HG03025 (cell line): ENCODE data around the gene ST6GAL1.

ENCODE experiments used
- ATAC-seq: cut with Tn5 transposase; IDR thresholded peaks from one replicate; pipeline ENCODE4 v1.9.1; 2021; ENCODE audit warnings: mild to moderate bottlenecking, moderate library complexity; ENCODE audit not compliant: unreplicated experiment, low FRiP score

ST6GAL1 gene

DNA sequence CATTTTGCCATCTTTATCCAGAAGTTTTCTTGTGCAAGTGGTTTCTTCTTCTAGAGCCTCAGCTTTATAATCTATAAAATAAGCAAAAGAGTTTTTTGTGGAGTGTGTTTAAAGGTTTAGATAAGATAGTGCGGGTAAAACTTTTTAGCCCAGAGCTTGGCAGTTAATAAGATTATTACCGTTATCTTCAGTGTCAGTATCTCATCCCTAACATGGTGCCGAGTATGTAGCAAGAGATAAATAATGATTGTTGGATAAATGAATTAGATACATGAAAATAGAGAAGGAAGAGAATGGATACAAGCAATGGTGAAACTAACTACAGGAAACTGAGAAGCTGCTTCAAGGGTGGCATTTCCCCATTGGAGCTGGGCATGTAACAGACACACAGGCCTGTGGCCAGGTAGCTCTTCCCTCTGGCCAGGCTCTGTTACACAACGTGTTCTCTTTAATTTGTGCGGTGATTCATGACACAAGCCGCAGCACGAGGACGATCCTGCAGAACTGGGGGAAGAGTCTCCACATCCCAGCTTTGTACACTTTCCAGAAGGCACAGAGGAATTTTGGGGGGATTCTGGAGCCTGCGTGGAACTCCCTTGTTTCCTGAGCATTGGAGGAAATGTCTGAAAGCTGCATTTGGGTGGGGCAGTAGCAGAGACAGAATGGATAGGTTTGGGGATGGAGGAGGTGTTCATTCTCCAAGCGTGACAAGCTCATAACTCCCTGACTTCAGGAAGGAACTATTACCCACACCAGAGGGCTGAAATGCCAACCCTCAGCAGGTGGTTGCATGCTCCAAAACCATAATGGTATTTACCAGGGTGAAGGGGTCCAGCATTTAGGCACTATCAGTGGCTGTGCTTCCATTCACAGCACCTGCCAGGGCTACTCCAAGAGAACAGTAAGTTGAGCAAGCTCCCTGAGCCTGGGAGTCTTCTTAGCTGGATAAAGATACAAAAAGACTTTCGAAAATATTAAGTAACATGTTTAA, 14.2 kb upstream of the ST6GAL1 start:
- no peak for ATAC-seq

DNA sequence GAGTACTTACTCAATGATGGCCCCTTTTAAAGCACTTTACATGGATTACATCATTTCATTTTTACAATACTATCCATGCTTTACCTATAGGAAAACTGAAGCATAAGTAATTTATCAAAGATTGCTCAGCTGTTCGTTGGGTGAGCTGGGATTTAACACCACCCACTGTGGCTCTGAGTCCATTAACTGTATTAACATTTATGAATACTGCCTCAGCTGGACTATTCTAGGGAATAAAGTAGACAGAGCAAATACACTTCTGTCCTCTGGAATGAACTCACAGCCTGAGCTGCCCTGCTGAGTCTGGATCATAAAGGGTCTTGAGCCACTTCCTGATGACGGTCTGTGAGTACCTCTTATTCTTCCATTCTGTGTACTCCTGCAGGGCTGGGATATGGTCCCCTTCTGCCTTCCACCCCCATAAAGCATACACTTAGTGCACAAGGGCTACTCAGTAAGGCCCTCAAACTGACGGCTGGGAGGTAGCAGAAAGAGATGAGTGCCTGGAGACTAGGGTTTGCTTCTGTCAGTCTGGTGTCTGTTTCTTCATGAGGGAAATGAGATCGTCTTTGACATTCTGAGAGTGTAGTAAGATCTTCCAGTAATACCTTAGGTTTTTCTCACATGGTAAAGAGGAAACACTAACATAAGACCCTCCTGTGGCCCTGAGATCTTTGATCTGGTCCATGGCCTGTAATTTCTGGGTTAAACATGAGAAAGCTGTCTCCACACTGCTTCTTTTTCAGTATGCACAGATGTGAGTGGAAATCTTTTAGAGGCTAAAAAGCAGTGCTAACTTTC, 12.6 kb upstream of the ST6GAL1 start:
- ATAC-seq = no peak

DNA sequence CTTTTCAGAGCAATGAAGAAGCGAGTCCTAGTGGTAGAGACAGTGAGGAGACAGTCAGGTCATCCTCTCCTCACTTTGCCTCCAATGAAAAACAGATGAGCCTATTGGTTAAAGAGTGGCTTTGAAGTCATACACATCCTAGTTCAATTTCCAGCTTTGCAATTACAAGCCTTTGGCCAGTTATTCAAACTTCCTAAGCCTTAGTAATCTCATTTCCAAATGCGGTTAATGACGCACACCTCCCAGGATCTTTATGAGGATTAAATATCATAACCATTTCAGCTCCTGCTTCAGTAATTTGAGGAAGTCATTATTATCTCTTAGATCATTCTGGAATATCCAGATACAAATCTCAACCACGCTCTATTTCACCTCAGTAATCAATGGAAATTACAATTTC, 10.0 kb upstream of the ST6GAL1 start:
- no peak for ATAC-seq

DNA sequence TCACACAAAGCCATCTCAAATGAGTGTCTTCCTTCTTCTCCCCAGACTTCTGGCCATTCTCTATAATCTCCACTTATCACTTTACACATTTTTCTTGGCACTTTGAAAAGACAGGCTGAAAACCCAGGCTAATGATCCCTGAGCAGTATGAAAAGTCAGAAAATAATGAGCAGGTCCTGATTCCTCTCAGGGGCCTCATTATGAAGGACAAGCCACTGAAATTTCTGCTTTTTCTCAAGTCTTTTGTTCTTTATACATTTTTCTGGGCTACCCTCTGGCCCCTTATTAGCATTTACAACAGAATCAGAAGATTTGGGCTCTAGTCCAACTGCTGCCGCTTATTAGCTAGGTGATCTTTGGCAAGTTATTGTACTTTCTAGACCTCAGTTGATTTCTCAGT, 9.5 kb upstream of the ST6GAL1 start:
- ATAC-seq = no peak

DNA sequence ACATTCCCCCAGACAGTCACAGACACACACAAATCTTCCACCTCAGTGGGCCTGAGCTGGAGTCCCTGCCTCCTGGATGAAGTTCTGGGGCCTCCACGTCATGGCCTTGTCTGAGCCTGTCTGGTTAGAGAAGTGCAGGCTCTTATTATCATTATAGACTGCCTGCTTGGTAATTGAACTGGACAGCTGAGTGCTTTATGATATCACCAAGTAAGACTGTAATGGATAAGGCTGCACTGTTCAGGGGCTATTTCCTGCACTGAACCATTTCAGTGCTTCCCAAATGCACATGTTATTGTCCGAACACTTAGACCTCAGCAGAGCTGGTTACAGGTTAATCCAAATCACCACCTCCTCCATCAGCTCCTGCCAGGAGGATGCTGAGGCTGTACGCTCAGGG, 8.7 kb upstream of the ST6GAL1 start:
- ATAC-seq = no peak

DNA sequence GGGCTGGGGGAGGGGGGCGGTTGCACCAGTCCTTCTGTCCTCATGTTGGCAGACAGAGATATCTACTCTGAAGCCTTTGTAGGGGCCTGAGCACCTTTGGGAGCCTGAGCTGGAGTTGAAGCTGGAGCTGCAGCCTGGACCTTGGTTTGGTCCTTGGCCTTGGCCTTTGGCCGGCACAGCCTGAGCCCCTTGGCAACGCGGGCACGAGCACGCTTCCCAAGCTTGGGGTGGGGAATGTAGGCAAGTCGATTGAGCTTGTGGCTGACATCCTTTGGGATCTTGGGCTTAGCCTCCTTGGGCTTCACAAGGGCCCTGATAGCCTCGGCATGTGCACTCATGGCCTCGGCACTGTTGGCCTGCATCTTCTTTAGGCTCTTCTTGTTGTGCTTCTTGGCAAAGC, 8.1 kb upstream of the ST6GAL1 start:
- no peak for ATAC-seq

DNA sequence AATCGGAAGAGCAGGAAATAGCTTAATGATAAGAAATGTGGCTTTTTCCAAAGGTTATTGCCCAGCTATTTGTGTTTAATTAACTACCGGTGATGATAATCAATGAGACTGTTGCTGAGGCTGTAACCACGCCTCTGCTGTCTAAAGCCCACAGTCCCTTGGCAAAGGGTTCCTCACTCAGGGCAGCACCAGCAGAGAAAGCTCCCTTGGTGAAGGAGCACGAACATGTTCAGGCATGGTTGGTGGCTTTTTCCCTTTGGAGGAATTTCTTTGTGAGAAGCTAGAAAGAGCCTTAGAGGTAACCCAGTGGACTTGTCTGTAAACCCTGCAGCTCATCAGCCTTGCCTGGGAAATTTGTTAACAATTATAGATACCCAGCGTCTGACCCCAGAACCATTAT, 7.5 kb upstream of the ST6GAL1 start:
- no peak for ATAC-seq

DNA sequence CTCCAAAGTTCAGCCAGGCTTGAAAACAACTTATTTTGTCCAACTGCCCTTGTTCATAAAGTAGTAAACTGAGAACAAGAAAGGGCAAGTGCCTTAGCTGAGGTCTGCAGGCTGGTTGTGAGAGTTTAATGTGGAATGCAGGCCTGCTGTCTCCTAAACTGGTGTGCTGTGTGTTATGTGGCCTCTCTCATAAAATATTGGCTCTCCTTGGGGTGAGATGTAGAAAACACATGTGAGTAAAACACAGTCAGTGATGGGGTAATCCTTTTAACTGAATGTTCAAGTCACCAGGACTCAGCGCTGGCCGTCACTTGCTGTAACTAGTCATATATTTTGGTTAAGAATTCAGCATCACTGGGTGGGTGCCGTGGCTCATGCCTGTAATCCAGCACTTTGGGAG, 7.1 kb upstream of the ST6GAL1 start:
- ATAC-seq = no peak

DNA sequence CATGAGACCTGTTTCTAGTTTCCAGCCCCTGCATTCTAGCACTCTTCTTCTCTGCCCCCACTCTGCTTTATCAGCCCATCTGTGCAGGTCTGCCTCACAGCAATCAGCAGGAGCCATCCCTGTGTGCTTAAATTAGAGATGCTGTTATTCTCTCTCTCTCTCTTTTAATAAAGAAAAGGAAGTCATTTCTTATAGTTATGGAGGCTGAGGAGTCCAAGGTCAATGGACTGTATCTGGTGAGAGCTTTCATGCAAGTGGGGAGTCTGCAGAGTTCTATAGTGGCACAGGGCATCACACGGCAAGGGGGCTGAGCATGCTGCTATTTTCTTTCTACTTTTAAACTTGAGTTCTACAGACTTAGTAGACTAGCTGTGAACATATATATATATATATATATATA, 4.5 kb upstream of the ST6GAL1 start:
- no peak for ATAC-seq

DNA sequence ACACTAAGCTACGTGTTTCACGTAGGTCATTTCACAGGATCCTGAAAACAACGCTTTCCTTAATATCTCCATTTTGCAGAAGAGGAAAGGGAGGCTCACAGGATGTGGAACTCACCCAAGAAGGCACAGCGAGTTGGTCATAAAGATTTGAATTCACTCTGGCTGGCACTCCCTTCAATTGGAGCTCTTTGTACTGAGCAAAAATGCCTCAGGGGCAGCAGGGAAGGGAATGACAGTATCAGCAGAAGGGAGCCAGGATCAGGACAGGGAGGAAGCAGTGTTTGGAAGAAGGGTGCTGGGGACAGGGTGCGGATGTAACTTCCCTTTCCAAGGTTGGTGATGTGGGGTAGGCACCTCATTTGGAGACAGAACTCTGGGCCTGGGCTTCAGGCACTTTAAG, 1.1 kb upstream of the ST6GAL1 start:
- no peak for ATAC-seq

DNA sequence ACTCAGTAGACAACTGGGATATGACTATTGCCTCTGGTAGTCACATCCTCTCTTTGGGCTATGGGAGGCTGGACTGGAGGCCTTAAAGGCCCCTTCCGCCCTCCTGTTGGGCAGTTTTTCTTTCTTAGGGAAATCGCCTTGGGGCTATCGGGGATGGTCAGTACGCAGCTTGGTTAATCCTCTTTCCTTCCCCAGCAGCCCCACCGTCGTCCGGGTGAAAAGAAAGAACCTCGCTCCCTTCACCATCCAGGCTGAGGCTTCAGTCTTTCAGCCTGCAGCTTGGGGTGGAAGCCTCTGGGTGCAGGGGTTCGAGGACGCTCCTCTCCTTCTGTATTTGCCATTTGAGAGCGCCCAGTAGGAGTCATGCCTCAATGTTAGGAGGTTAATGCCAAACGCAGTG, 641 bp upstream of the ST6GAL1 start:
- ATAC-seq = no peak

DNA sequence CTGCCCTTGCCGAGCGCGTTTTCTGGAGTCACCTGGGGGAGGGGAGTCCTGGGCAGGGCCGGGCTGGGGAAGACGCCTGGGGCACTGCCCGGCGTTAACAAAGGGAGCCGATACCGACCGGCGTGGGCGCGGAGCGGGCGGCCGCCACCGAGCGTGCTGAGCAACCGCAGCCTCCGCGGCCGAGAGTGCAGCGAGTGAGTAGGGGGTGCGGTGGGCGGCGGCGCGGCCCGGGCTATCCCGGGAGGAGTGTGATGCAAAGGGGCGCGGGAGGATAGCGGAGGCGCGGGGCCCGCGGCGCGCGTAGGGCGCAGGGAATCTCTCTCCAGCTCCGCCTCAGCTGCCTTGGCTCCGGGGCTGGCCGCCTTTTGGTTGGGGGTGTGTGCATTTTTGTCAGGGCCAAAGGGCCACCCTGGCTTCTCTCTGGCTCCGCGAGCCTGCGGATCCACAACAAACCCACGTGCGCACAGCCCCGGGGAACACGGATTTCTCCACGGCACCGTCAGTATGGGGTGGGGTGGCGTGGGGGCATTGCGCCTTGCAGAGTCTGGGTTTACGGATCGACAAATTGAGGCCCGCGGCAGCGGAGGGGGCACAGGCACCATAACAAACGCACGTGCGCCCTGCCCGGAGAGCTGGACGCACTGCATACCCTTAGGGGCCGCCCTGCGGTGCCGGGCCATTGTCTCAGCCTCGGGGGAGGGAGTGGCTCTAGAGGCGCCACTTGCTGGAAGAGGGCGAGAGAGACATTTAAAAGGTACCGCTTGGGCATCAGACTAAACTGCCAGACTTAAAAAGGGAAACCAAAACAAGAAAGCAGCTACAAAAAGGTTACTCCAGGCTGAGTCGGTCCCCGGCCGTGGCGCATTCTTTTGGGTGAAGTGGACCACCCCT, 560 bp downstream of the ST6GAL1 start:
- peak; percentile 60 for ATAC-seq

DNA sequence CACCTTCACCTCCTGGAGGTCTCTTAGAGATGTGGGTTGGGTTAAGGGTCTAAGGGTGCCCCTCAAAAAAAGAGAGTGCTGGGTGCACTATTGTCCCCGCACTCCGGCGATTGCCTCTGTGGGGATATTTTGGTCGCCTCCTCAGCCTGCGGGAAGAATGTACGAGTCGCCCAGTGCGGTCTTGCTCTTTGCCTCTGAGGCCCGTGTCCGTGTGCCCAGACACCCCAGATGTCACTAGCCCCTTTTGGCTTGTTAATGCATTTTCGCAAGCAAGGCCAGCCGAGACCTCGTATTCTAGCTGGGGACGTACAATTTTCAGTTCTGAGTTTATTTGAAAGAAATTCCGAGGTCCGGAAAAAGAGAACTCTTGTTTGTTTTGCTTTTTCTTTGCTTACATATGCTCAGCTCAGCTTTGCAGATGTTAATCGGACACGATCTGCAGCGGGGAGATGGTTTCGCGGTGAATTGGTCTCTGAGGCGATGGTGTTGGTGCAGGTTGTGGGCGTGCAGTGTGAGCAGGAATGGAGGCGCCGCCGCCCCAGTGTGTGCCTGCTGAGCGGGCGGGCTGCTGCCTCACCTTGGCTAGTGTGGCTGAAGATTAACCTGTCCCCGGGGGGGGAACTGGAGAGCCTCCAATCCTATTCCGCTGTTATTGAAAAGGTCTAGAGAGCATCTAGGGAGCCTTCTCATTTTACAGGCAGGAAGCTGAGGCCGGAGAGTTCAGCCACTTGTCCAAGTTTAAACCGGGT, 1.4 kb downstream of the ST6GAL1 start:
- ATAC-seq = peak; percentile 12

DNA sequence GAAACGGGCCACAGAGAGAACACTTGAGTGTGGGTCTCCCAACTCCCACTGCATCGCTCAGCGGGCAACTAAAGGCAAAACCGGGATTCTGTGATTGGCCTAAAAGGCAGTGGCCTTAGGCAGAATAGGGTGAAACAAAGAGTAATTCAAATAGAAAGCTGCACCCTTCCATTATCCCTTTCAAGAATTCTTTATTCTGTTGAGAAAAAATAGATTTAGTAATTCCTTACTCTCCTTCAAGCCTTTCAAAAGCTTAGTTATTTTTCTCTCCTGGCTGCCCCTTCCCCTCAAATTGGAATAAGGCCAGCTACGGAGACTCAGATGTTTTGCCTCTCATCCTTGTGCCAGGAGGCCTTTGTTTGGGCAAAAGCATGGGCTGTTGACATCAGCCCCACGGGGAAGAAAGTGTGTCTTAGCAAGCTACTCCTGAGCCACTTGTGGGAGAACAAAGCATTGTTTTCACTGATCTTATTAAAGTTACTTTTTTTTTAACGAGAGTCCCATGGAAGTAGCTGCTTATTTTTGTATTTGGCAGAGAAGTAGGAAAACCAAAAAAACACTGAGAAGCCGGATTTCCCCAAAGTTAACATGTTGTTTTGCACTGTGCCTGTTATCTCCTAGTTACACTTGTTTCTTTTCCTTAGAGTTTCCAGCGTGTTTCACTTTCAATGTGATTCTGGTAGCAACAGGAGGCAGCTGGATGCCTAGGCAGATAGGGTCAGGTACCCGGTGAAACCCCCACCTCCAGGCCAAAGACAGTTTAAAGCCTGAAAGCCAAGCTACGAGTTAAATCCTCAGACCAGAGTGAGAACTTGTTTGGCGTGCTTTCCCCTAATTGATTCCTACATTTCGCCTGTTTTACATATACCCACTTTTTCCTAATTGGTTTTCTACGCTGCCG, 2.2 kb downstream of the ST6GAL1 start:
- no peak for ATAC-seq

DNA sequence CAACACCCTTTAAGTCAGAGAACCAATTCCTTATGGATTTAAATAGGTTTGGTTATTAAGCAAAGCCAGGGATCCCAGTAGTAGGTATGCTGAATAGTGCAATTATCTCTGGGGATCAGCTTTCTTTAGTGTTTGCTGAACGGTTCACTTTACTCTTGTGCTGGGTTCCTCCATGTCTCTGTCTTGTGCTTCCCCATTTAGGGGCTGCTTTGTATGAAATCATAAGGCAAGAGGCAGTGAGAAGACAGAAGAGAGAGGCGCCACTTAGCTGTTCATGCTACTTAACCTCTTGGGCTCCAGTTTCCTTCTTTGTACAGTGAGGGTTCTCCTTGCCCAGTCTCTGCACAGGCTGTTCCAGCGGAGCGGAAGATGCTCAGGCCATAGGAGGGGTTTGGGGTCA, 3.5 kb downstream of the ST6GAL1 start:
- ATAC-seq = no peak

DNA sequence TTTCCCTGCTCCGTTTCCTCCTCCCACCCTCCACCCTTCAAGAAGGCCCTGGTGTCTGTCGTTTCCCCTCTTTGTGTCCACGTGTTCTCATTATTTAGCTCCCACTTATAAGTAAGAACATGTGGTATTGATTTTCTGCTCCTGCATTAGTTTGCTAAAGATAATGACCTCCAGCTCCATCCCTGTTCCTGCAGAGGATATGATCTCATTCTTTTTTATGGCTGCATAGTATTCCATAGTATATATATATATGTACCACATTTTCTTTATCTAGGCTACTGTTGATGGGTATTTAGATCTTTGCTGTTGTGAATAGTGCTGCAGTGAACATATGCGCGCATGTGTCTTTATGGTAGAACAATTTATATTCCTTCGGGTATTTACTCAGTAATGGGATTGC, 4.8 kb downstream of the ST6GAL1 start:
- ATAC-seq = no peak

DNA sequence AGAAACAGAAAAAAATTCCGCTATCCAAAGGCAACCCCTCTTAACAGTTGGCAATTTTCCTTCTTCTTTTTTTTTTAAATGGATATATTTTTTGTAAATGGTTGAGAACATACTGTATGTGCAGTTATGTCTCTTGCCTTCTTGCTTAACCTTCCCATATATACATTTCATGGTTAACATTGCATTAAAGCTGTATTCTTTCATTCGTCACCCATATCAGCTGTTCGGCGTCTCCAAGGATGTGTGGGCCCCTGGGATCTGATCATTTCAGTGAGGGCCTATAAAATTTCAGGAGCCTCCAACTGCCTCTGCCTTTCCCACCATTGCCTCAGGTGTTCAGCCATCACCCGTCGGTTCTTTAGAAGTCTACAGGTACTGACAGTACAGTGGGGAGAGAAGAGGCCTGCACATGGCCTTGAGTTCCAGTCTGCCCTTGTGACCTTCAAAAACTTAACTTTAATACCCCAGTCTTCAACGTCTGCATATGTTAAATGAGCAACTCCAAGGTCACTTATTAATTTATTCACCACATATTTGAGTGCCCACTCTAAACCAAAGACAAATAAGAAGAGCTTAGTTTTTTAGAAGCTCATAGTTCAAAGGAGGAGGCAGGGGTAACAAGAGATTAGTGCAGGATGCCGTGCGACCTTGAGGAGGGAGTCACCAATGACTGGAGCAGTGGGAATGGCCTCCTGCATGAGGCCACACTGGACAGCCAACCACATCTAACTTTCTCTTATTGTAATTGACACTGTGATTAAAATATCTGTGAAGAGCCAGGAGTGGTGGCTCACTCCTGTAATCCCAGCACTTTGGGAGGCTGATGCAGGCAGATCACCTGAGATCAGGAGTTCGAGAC, 6.9 kb downstream of the ST6GAL1 start:
- ATAC-seq = no peak

DNA sequence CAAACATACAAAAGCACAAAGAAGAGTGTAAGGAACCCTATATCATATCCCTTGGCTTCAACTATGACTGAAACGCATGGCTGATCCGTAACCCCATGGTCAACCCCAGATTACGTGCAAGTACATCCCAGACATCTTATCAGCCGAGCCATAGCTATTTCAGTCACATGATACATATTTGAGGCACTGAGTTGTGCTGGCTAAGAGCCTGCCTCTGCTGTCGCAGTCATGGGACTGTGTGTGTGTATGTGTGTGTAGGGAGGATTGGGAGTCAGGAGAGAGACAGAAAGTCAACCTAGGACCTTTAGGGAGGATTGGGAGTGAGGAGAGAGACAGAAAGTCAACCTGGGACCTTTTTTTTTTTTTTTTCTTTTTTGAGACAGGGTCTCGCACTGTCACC, 8.4 kb downstream of the ST6GAL1 start:
- ATAC-seq = no peak
